ENCODE measurements around the gene SPTAN1. TPM values are rescaled to one million over a fixed set of nuclear protein-coding genes. Genes with fewer than 3 reads are reported as not detected.

SPTAN1 gene
- polyA plus RNA-seq, 2 of the 4 experiments (the other 2 are of a cell fraction): 104 to 122 TPM

- TF ChIP-seq PBX3 (IDR thresholded peaks at IDR 0.05): no peak
- TF ChIP-seq TP53 (CRISPR knock-in tag; IDR thresholded peaks at IDR 0.05): no peak
- no peak for TF ChIP-seq NR3C1 (IDR thresholded peaks at IDR 0.05)
- no peak for TF ChIP-seq CEBPB (IDR thresholded peaks at IDR 0.05)
- TF ChIP-seq RNF2 (IDR thresholded peaks at IDR 0.05; ENCODE audit: borderline replicate concordance, low read depth): no peak
- 88% methylated on average over 4 of the region's 4 CpGs for WGBS (ENCODE audit: missing lambda C conversion rate)
- Histone ChIP-seq H3K27ac (peak overlapping the region in 1 of 2 experiments; percentile 3; a peak in 1 of 6 replicates), H3K4me2 (no peak overlapping the region), H3K4me1 (peaks cover 50% of the 10 kb centered on the region), H3K9me3 (no peaks in the 10 kb centered on the region), H3K4me3 (no peak overlapping the region)
- FAIRE-seq: no peak
- ChIA-PET CTCF (interaction anchor here (0.5 to 7.4 kb wide), 10 partner anchors 15 to 337 kb away, joined by 3 to 61 read pairs (median 4); partner anchors contain the start of gene PKN3), POLR2A (interaction anchor here (0.7 kb wide), 1 partner anchor 11 kb away, joined by 3 read pairs; no protein-coding TSS in a partner anchor)
- ATAC-seq: no peak
- DNase-seq (ENCODE audit: low read depth in 1 of 2, low spot score in 1 of 2): no peak
These were observed 86.2 kb downstream of the SPTAN1 start for GRCh38 chr9:128638580-128638979.

- Histone ChIP-seq H3K4me3 (no peak overlapping the region), H3K9me3 (no peaks in the 10 kb centered on the region), H3K4me2 (no peak overlapping the region), H3K27ac (peak overlapping the region in 1 of 2 experiments; percentile 30; a peak in 1 of 6 replicates), H3K4me1 (peaks cover 37% of the 10 kb centered on the region)
- DNase-seq (ENCODE audit: low read depth in 1 of 2, low spot score in 1 of 2) (no peak), ATAC-seq (no peak), FAIRE-seq (no peak)
- POLR2A ChIA-PET: no interaction called here
- 90% methylated on average over 18 of the region's 18 CpGs for WGBS (ENCODE audit: missing lambda C conversion rate)
- CTCF ChIA-PET: no interaction called here
- TF ChIP-seq HOXA7 (CRISPR knock-in tag; IDR thresholded peaks at IDR 0.05) (no peak), FOSL2 (IDR thresholded peaks at IDR 0.05) (no peak), FOSL2 (CRISPR knock-in tag; IDR thresholded peaks at IDR 0.05) (no peak), FOXS1 (CRISPR knock-in tag; IDR thresholded peaks at IDR 0.05) (no peak), CHD2 (IDR thresholded peaks at IDR 0.05; ENCODE audit: low read length, partially characterized antibody) (no peak), USF2 (IDR thresholded peaks at IDR 0.05) (no peak), POLR2AphosphoS2 (conservative IDR thresholded peaks at IDR 0.05; ENCODE audit: low read length) (no peak), E2F6 (IDR thresholded peaks at IDR 0.05; ENCODE audit: borderline replicate concordance, low read depth) (no peak), EHMT2 (IDR thresholded peaks at IDR 0.05; ENCODE audit: low read depth) (no peak), JUN (IDR thresholded peaks at IDR 0.05) (no peak), MAFK (IDR thresholded peaks at IDR 0.05; ENCODE audit: partially characterized antibody) (no peak), CHD4 (IDR thresholded peaks at IDR 0.05; ENCODE audit: borderline replicate concordance) (no peak)
These were observed 88.2 kb downstream of the SPTAN1 start for GRCh38 chr9:128640603-128641002.

GRCh38 chr9:128642675-128643245 lies 90.4 kb downstream of the SPTAN1 start:
- FAIRE-seq (no peak), DNase-seq (ENCODE audit: low read depth in 1 of 2, low spot score in 1 of 2) (no peak), ATAC-seq (peak in 1 of 2 experiments; percentile 30; a peak in 2 of 6 replicates)
- 79% methylated on average over 12 of the region's 12 CpGs for WGBS (ENCODE audit: missing lambda C conversion rate)
- POLR2A ChIA-PET: no interaction called here
- H3K27ac ChIP-seq: peak overlapping the region; percentile 16 to 45; a peak in 3 of 6 replicates
- no peak overlapping the region for H3K4me3 ChIP-seq
- TF ChIP-seq RARB (CRISPR knock-in tag; IDR thresholded peaks at IDR 0.05): no peak
- TF ChIP-seq HMGXB4 (CRISPR knock-in tag; IDR thresholded peaks at IDR 0.05; ENCODE audit: borderline replicate concordance): no peak
- no peak for TF ChIP-seq TFCP2L1 (CRISPR knock-in tag; IDR thresholded peaks at IDR 0.05)
- TF ChIP-seq ZNF302 (CRISPR knock-in tag; IDR thresholded peaks at IDR 0.05): no peak
- TF ChIP-seq KDM1A (IDR thresholded peaks at IDR 0.05; ENCODE audit: low read depth): no peak
- no peak for TF ChIP-seq POLR2AphosphoS2 (conservative IDR thresholded peaks at IDR 0.05; ENCODE audit: low read length)
- no peak for TF ChIP-seq SMC3 (IDR thresholded peaks at IDR 0.05)
- TF ChIP-seq ESRRA (IDR thresholded peaks at IDR 0.05; ENCODE audit: borderline replicate concordance, low read length): no peak
- TF ChIP-seq SREBF2 (IDR thresholded peaks at IDR 0.05): no peak
- no peak for TF ChIP-seq GATA3 (IDR thresholded peaks at IDR 0.05; ENCODE audit: borderline replicate concordance)
- TF ChIP-seq NR3C1 (IDR thresholded peaks at IDR 0.05): no peak
- TF ChIP-seq POLR2A (IDR thresholded peaks at IDR 0.05; ENCODE audit: low read length): no peak
- H3K4me2 ChIP-seq: no peak overlapping the region
- CTCF ChIA-PET: interaction anchor here (0.6 to 1.2 kb wide), 2 partner anchors 175 to 327 kb away, joined by 3 to 6 read pairs; partner anchors contain the start of gene ENDOG
- H3K9me3 ChIP-seq: no peaks in the 10 kb centered on the region
- peaks cover 18% of the 10 kb centered on the region for H3K4me1 ChIP-seq

Measured in A549 (cell line).